GM19239 (cell line): ENCODE results near the gene LTBP1.
A peak's percentile ranks its signal among the peaks of the same experiment; 100 is the strongest.

Source experiments
- DNase-seq: peaks from one replicate; pipeline ENCODE4 v3.0.0; 2011; ENCODE audit warnings: low spot score; ENCODE audit not compliant: insufficient read length
- FAIRE-seq: peaks from 2 replicates; lab custom pipeline; 2011; peaks lifted over from hg19 to GRCh38; lab: Jason Lieb, UNC

LTBP1 gene

DNA sequence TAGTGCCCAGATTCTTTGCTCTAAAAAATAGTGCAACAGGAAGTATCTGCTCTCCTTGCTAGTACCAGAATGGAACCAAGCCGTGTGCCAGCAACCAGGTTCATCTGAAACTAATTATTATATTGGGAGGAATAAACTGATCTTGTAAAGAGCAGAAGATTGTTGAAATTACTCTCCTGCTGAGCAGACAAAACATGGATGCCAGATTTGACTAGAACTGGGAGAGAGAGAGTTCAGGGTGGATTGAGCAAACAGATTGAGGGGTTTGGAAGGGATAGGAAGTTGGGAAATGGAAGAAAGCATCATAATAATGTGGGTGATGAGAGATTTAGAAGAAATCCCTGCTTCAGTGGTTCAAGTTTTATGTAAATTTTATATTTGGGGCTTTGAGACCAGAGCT lies 369.6 kb downstream of the LTBP1 start:
- DNase-seq (no peak), FAIRE-seq (no peak)

- FAIRE-seq: no peak
- no peak for DNase-seq
Measured at GRCh38 chr2:33317369-33318007, 370.7 kb downstream of the LTBP1 start.

- DNase-seq (no peak), FAIRE-seq (no peak)
Measured at GRCh38 chr2:33318456-33318855, 371.7 kb downstream of the LTBP1 start.

DNA sequence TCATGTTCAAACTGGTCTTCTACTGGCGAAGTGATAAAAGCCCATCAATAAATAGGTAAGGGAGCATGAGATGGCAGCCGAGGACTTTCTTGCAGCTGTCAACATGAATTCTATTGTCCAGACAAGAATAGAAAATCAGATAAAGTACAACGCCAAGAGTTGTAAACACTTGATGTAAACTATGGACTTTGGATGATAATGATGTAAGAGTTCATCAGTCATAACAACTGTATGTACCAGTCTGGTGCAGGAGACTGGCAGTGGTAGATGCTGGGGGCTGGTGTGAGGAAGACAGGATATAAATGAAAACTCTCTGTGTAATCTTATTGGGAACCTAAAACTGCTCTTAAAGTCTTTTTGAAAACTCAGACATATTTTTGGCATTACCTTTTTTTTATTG lies 373.8 kb downstream of the LTBP1 start:
- no peak for FAIRE-seq
- DNase-seq: no peak

DNA sequence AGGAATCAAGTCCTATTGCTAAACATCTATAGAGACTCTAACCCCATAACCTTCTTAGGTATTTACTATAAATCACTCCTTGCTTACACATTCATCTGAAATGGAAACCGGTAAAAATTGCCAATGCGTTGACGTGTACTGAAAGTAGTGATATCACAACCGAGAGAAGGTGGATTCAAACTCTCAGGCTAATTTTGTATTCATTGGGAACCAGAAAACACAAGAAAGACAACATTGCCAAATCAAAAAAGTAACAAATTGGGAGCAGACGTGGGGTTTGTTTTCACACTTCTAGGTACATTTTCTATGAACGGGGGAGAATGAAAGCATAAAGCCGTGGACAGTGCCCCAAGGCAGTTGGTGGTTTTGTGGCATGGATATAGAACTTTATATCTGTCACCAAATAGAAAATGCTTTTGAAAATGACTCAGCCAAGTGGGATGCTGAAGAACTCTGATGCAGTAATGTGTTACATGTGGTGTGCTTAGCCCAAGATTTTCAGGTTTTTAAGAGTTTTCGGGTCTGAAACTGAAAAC lies 374.6 kb downstream of the LTBP1 start:
- no peak for FAIRE-seq

GRCh38 chr2:33321876-33322483 lies 375.2 kb downstream of the LTBP1 start:
- DNase-seq: no peak
- no peak for FAIRE-seq

More for the DNA sequence above, 374.6 kb downstream of the LTBP1 start:
- no peak for DNase-seq

- peak; percentile 79 for FAIRE-seq
- no peak for DNase-seq
Measured at GRCh38 chr2:33322612-33323011, 375.9 kb downstream of the LTBP1 start.

GRCh38 chr2:33323957-33324356 lies 377.2 kb downstream of the LTBP1 start:
- no peak for DNase-seq
- FAIRE-seq: peak; percentile 56

DNA sequence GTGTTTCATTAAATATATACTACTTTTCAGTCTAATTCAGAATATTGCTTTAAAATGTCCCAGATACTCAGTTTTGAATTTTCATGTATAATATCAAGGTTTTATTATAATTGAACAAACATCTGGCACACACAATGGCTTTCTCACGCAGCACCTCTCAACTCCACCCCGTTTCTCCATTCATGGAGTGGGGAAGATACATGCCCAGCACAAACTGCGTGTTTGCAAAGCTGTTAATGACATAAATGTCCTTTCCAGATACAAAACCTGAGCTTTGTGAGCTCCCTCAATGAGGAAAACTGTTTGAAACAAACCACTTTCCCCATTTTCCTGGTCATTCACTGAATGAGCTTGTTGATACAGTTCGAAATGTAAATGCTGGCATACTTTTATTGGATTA lies 379.3 kb downstream of the LTBP1 start:
- FAIRE-seq (no peak), DNase-seq (no peak)

DNA sequence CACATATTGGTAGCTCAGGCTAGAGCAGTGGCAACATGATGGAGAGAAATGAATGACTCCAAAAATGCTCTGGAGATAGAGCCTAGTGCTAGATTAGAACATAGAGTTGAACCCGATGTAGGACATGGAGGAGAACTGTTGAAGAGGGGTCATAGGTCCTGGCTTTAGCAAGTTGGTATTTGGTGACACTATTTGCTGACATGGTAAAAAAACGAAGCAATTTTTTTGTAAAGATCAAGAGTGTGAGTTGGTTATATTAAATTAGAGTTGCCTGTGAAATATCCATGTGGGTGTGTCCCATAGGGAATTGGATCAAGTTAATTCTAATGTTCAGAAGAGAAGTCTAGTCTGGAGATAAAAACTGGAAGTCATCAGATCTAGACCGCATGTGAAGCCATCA lies 386.7 kb downstream of the LTBP1 start:
- DNase-seq (no peak), FAIRE-seq (no peak)

DNA sequence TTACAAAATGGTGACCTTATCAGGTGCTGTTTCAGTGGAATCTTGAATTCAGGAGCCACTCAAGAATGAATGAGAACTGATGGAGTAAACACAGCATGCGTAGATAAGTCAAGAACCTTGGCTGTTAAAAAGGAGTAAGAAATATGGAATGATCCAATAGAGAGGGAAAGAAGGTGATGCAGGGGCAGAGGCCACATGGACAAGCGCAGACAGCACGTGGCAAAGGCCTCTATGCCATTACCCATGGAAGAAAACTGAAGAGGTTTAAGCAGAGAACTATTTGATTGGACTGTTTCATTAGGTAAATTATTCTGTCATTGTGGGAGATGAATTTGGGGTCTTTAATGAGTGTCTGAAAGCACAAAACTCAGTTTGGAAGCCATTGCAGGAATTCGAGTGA lies 387.3 kb downstream of the LTBP1 start:
- DNase-seq: no peak
- no peak for FAIRE-seq

DNA sequence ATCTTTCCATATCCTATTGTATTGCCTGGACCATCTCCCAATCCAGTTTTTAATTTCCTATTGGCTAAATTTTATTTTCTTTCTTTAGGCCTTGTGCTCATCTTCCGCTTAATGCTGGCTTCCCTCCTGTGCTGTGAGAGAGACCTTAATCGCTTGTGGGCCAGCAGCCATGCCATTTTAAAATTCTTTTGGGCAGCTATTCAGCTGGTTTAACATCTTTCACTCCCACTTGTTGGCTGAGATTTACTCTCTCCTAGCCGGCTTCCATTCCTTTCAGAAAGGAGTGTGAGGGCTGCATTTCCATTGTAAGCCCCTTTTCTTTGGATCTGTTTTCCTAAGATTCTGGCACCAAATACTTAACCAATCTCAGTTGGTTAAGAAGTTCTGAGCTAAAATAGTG lies 388.8 kb downstream of the LTBP1 start:
- no peak for DNase-seq
- no peak for FAIRE-seq

- peak; percentile 72 for FAIRE-seq
- no peak for DNase-seq
Measured at GRCh38 chr2:33336036-33336625, 389.4 kb downstream of the LTBP1 start.

- DNase-seq: no peak
Measured at GRCh38 chr2:33337385-33337960, 390.7 kb downstream of the LTBP1 start.

GRCh38 chr2:33337981-33338380 lies 391.2 kb downstream of the LTBP1 start:
- DNase-seq: no peak
- FAIRE-seq: no peak

More at GRCh38 chr2:33337385-33337960, 390.7 kb downstream of the LTBP1 start:
- no peak for FAIRE-seq

DNA sequence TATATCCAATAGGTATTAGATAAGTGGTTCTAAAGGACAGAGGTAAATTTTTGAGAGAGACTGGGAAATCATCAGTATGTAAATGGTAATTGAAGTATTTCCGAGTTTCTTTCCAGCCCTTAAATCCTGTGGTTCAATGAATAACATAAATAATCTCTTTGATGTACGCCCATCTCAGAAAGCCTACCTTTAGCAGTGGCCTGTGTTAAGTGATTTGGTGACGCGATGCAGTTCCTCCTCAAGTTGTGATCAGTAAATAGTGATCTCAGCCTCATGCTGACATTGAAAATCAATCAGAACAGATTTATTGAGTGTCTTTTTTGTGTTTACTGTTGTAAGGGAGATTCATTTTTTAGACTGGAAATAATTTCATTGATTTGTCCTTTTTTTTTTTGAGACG lies 392.5 kb downstream of the LTBP1 start:
- DNase-seq (no peak), FAIRE-seq (no peak)

GRCh38 chr2:33340280-33340679 lies 393.5 kb downstream of the LTBP1 start:
- FAIRE-seq (no peak), DNase-seq (no peak)

DNA sequence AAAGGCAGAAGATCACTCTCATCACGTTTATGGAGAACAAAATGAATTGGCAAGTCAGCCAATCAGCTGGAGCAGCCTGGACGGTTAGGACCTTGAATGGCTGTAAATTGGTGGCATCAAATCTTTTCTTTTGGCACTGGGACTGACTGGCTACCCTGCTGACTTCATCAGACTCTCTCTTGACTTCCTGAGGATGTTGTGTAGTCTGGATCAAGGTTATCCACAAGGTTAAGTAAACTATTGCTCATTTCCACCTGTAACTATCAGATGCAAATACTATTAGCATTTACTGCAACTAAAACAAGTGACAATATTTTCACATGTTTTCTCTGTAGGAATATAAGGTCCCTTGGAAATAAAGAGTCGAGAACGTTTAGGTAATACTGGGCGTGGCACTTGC lies 395.4 kb downstream of the LTBP1 start:
- FAIRE-seq: no peak
- no peak for DNase-seq

GRCh38 chr2:33342705-33343104 lies 396.0 kb downstream of the LTBP1 start:
- DNase-seq: no peak
- FAIRE-seq: no peak

DNA sequence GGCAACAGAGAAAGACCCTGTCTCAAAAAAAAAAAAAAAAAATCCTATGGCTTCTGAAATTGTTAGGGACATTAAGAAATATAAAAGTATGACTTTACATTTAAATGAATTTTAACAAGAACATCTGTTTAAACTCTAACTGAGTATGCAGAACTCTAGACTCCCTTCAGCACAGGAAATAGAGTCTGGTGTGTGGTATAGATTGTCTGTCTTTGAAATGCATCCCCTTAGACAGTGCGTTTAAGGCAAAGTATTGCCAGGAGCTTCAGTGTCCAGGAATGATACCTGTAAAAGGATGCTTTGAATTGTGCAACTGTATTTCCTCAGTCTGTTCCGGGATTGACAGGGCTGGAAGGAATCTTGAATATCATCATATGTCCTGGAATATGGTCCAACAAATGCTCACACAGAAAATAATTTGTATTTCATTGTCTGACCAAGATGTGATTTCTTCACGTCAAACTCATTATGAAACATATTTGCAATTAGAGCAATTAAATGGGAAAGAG lies 396.7 kb downstream of the LTBP1 start:
- no peak for FAIRE-seq

DNA sequence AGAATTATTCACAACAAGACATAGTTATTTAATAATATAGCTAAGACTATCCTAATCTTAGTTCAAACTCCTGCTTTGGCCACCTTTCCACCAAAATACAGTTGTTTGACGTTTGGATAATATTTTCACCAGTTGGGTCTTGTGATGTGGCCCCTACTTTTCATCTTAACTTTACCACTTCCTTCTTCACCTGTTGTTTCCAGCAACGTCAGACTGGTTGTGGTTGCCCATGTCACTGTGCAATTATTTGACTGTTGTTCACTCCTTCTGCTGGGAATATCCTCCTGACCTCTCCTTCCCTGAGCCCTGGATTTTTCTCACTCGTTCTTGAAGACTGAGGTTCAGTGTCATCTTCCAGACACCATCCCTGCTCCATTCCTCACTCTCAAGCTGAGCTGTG lies 397.5 kb downstream of the LTBP1 start:
- no peak for DNase-seq
- no peak for FAIRE-seq

More for the DNA sequence above, 396.7 kb downstream of the LTBP1 start:
- no peak for DNase-seq
